H9 (cell line): ENCODE data around the gene ROR1. TPM values are rescaled to one million over a fixed set of nuclear protein-coding genes. Genes with fewer than 3 reads are reported as not detected.
A peak's percentile ranks its signal among the peaks of the same experiment; 100 is the strongest.

ENCODE experiments used
- DNase-seq: peaks from one replicate; pipeline ENCODE4 v3.0.0-alpha.2; 2017
- H2AFZ ChIP-seq: one replicate; pipeline ENCODE4 v1.6.1; 2013; ENCODE audit warnings: mild to moderate bottlenecking, low read length, control low read depth, moderate library complexity
- H2AK5ac ChIP-seq: 2 replicates; pipeline ENCODE4 v1.6.1; 2013; ENCODE audit warnings: low read length, control low read depth, mixed read lengths; ENCODE audit not compliant: insufficient read length
- H2BK120ac ChIP-seq: one replicate; pipeline ENCODE4 v1.6.1; 2013; ENCODE audit warnings: low read depth, mild to moderate bottlenecking, low read length, control low read depth, inconsistent platforms; ENCODE audit not compliant: poor library complexity, severe bottlenecking
- H2BK12ac ChIP-seq: 2 replicates; pipeline ENCODE4 v1.6.1; 2013; ENCODE audit warnings: low read length, control low read depth, mixed read lengths, low read depth; ENCODE audit not compliant: insufficient read length
- H2BK15ac ChIP-seq: 2 replicates; pipeline ENCODE4 v1.6.1; 2013; ENCODE audit warnings: low read depth, low read length, control low read depth
- H2BK20ac ChIP-seq: one replicate; pipeline ENCODE4 v1.6.1; 2013; ENCODE audit warnings: low read depth, mild to moderate bottlenecking, low read length, control low read depth, inconsistent platforms; ENCODE audit not compliant: poor library complexity, severe bottlenecking
- H2BK5ac ChIP-seq: 2 replicates; pipeline ENCODE4 v1.6.1; 2013; ENCODE audit warnings: low read length, control low read depth, mixed read lengths; ENCODE audit not compliant: insufficient read length
- H3K14ac ChIP-seq: 2 replicates; pipeline ENCODE4 v1.6.1; 2013; ENCODE audit warnings: low read length, control low read depth; ENCODE audit not compliant: insufficient read depth
- H3K18ac ChIP-seq: 2 replicates; pipeline ENCODE4 v1.6.1; 2013; ENCODE audit warnings: low read depth, mild to moderate bottlenecking, mixed read lengths, low read length, control low read depth; ENCODE audit not compliant: insufficient read length
- H3K23ac ChIP-seq: 2 replicates; pipeline ENCODE4 v1.6.1; 2013; ENCODE audit warnings: low read length, control low read depth, mixed read lengths, low read depth; ENCODE audit not compliant: insufficient read length
- H3K23me2 ChIP-seq: 2 replicates; pipeline ENCODE4 v1.6.1; 2013; ENCODE audit warnings: low read depth, mild to moderate bottlenecking, mixed read lengths, low read length, control low read depth; ENCODE audit not compliant: insufficient read length, poor library complexity, severe bottlenecking
- H3K27ac ChIP-seq: 2 replicates; pipeline ENCODE4 v1.5.1; 2013; ENCODE audit warnings: low read length, control low read depth, mixed read lengths, low read depth; ENCODE audit not compliant: insufficient read length
- H3K27me3 ChIP-seq: 2 replicates; pipeline ENCODE4 v1.6.1; 2013; ENCODE audit warnings: low read length, control low read depth, inconsistent platforms; ENCODE audit not compliant: insufficient read depth
- H3K4ac ChIP-seq: 2 replicates; pipeline ENCODE4 v1.6.1; 2013; ENCODE audit warnings: low read depth, mild to moderate bottlenecking, control low read depth, inconsistent platforms, low read length, moderate library complexity
- H3K4me1 ChIP-seq: 2 replicates; pipeline ENCODE4 v1.6.1; 2013; ENCODE audit warnings: low read length, control low read depth, inconsistent platforms; ENCODE audit not compliant: insufficient read depth
- H3K4me2 ChIP-seq: 2 replicates; pipeline ENCODE4 v1.6.1; 2013; ENCODE audit warnings: low read length, control low read depth, mixed read lengths; ENCODE audit not compliant: insufficient read length, insufficient read depth
- H3K56ac ChIP-seq: 2 replicates; pipeline ENCODE4 v1.6.1; 2013; ENCODE audit warnings: low read depth, mild to moderate bottlenecking, mixed read lengths, low read length, control low read depth; ENCODE audit not compliant: insufficient read length
- H3K79me1 ChIP-seq: 2 replicates; pipeline ENCODE4 v1.6.1; 2013; ENCODE audit warnings: low read depth, mild to moderate bottlenecking, moderate library complexity, low read length, control low read depth, inconsistent platforms; ENCODE audit not compliant: insufficient read depth, poor library complexity, severe bottlenecking
- H3K79me2 ChIP-seq: 2 replicates; pipeline ENCODE4 v1.6.1; 2013; ENCODE audit warnings: low read length, control low read depth, inconsistent platforms; ENCODE audit not compliant: insufficient read depth
- H3K9ac ChIP-seq: 2 replicates; pipeline ENCODE4 v1.6.1; 2013; ENCODE audit warnings: low read length, control low read depth, mixed read lengths; ENCODE audit not compliant: insufficient read length; ENCODE audit errors: extremely low read depth
- H3K9me3 ChIP-seq: one replicate; pipeline ENCODE4 v1.6.1; 2013; ENCODE audit warnings: low read depth, low read length, inconsistent platforms; ENCODE audit not compliant: control insufficient read depth
- H3T11ph ChIP-seq: one replicate; pipeline ENCODE4 v1.6.1; 2013; ENCODE audit warnings: mild to moderate bottlenecking, low read length, control low read depth, inconsistent platforms
- H4K20me1 ChIP-seq: one replicate; pipeline ENCODE4 v1.6.1; 2013; ENCODE audit not compliant: control insufficient read depth, insufficient read length, insufficient read depth
- H4K5ac ChIP-seq: 2 replicates; pipeline ENCODE4 v1.6.1; 2013; ENCODE audit warnings: low read depth, mild to moderate bottlenecking, mixed read lengths, low read length, control low read depth; ENCODE audit not compliant: insufficient read length
- H4K8ac ChIP-seq: replicated peaks from 2 replicates; pipeline ENCODE4 v1.6.1; 2013; ENCODE audit warnings: low read length, control low read depth, mixed read lengths, low read depth; ENCODE audit not compliant: insufficient read length
- H4K91ac ChIP-seq: 2 replicates; pipeline ENCODE4 v1.6.1; 2013; ENCODE audit warnings: low read depth, mild to moderate bottlenecking, moderate library complexity, mixed read lengths, low read length, control low read depth; ENCODE audit not compliant: insufficient read length
- H3K27ac Mint-ChIP-seq, 3 experiments: 2 replicates in 2 of 3; 3 replicates in 1 of 3; pipeline ENCODE4 v1.8.0; 2020 to 2021; ENCODE audit warnings: mixed read lengths in 3 of 3, mild to moderate bottlenecking in 1 of 3, moderate library complexity in 1 of 3
- H3K27me3 Mint-ChIP-seq: 2 replicates; pipeline ENCODE4 v1.8.0; 2021; ENCODE audit warnings: low read depth, mild to moderate bottlenecking, moderate library complexity, mixed read lengths
- H3K36me3 Mint-ChIP-seq, 3 experiments: 2 replicates in 2 of 3; 3 replicates in 1 of 3; pipeline ENCODE4 v1.8.0; 2020 to 2021; ENCODE audit warnings: low read depth in 3 of 3, mixed read lengths in 3 of 3; ENCODE audit not compliant: insufficient read depth in 1 of 3
- H3K4me1 Mint-ChIP-seq, 2 experiments: 2 replicates each; pipeline ENCODE4 v1.8.0; 2020; ENCODE audit warnings: mixed read lengths in 2 of 2
- H3K4me3 Mint-ChIP-seq, 2 experiments: 2 replicates in 1 of 2; 3 replicates in 1 of 2; pipeline ENCODE4 v1.8.0; 2020 to 2021; ENCODE audit warnings: mild to moderate bottlenecking in 2 of 2, mixed read lengths in 2 of 2, moderate library complexity in 1 of 2
- H3K9me3 Mint-ChIP-seq, 2 experiments: 2 replicates in 1 of 2; 3 replicates in 1 of 2; pipeline ENCODE4 v1.8.0; 2020; ENCODE audit warnings: mild to moderate bottlenecking in 2 of 2, mixed read lengths in 2 of 2, moderate library complexity in 1 of 2
- WGBS: extraction: QIAGEN DNeasy Blood & Tissue Kit; methylation state at CpG from one replicate; pipeline ENCODE4 v1.1.7; 2013; ENCODE audit warnings: missing lambda C conversion rate, low lambda C conversion rate, mixed read lengths; ENCODE audit not compliant: insufficient read length; ENCODE audit errors: extremely low coverage; 5-methylcytosine and 5-hydroxymethylcytosine counted together
- total RNA-seq: library from RNA; stranded (reverse); gene quantifications from 2 replicates; pipeline ENCODE4 v1.2.1, GENCODE V29; 2021
- TF ChIP-seq, protein P1 (sequence below): fragments of 200-600 bp; sonication (generic); conservative IDR thresholded peaks from 3 replicates; pipeline ENCODE4 v1.8.0; 2021; ENCODE audit warnings: antibody characterized with exemption, mild to moderate bottlenecking

The ROR1 gene
- total RNA-seq, 1 experiment from 2014 or later, result 75.9 TPM

DNA sequence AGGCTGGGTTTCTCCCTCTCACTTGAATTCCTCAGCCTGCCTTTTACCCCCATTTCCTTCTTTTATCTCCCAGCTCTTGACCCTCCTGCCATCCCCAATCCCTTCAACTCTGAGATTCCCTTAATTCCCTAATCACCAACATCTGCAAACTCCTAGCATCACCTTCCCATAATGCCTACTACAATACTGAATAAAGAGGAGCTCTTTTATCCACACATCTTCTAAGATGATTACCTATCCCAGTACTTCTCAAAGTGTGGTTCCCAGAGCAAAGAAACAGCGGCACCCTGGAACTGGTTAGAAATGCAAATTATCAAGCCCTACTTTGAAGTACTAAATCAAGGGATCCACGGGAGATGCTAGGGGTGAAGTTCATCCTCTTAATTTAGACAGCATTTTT is 408.4 kb downstream of the ROR1 start:
- Mint-ChIP-seq H3K9me3 (no peaks in the 10 kb centered on the region), H3K36me3 (peaks cover 14 to 20% (median 17%) of the 10 kb centered on the region in 3 experiments; a peak in 6 of 7 replicates), H3K4me3 (no peak overlapping the region), H3K4me1 (peaks cover 4 to 15% of the 10 kb centered on the region in 2 experiments), H3K27ac (peak overlapping the region in 1 of 3 experiments; percentile 35; a peak in 2 of 7 replicates), H3K27me3 (no peaks in the 10 kb centered on the region)
- Histone ChIP-seq H3K18ac (no peak overlapping the region), H4K8ac (no peak overlapping the region), H3K79me2 (no peaks in the 10 kb centered on the region), H2AK5ac (no peak overlapping the region), H2AFZ (no peak overlapping the region), H3K27me3 (no peaks in the 10 kb centered on the region), H3K23me2 (no peaks in the 10 kb centered on the region), H4K20me1 (no peaks in the 10 kb centered on the region), H3K4me1 (no peaks in the 10 kb centered on the region), H3K23ac (no peak overlapping the region), H3K14ac (no peak overlapping the region), H2BK12ac (no peak overlapping the region), H4K91ac (no peak overlapping the region), H2BK120ac (no peak overlapping the region), H4K5ac (no peak overlapping the region), H3K9ac (no peak overlapping the region), H3K56ac (no peak overlapping the region), H3K4me2 (no peak overlapping the region), H2BK5ac (no peak overlapping the region), H2BK20ac (no peak overlapping the region), H2BK15ac (no peak overlapping the region), H3K9me3 (no peaks in the 10 kb centered on the region), H3T11ph (no peak overlapping the region), H3K79me1 (no peaks in the 10 kb centered on the region), H3K4ac (no peak overlapping the region), H3K27ac (no peak overlapping the region)
- TF ChIP-seq, protein P1, sequence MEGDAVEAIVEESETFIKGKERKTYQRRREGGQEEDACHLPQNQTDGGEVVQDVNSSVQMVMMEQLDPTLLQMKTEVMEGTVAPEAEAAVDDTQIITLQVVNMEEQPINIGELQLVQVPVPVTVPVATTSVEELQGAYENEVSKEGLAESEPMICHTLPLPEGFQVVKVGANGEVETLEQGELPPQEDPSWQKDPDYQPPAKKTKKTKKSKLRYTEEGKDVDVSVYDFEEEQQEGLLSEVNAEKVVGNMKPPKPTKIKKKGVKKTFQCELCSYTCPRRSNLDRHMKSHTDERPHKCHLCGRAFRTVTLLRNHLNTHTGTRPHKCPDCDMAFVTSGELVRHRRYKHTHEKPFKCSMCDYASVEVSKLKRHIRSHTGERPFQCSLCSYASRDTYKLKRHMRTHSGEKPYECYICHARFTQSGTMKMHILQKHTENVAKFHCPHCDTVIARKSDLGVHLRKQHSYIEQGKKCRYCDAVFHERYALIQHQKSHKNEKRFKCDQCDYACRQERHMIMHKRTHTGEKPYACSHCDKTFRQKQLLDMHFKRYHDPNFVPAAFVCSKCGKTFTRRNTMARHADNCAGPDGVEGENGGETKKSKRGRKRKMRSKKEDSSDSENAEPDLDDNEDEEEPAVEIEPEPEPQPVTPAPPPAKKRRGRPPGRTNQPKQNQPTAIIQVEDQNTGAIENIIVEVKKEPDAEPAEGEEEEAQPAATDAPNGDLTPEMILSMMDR, result no peak
- WGBS, result no CpG with 5 or more reads among the region's 2 CpGs
- no peak for DNase-seq
